Progenitor cell of endocrine pancreas (in vitro differentiated cells): ENCODE results near the gene PRKCE. TPM values are rescaled to one million over a fixed set of nuclear protein-coding genes. Genes with fewer than 3 reads are reported as not detected.
A peak's percentile ranks its signal among the peaks of the same experiment; 100 is the strongest.

ENCODE experiments used
- DNase-seq: peaks from one replicate; pipeline ENCODE4 v3.0.0; 2021; ENCODE audit warnings: low spot score; ENCODE audit not compliant: unreplicated experiment
- H3K27ac Mint-ChIP-seq: 2 replicates; pipeline ENCODE4 v1.8.0; 2021; ENCODE audit warnings: mild to moderate bottlenecking, moderate library complexity, mixed read lengths
- H3K27me3 Mint-ChIP-seq: 2 replicates; pipeline ENCODE4 v1.8.0; 2021; ENCODE audit warnings: mixed read lengths
- H3K36me3 Mint-ChIP-seq: 2 replicates; pipeline ENCODE4 v1.8.0; 2022; ENCODE audit warnings: mixed read lengths; ENCODE audit not compliant: insufficient read depth
- H3K4me1 Mint-ChIP-seq: 2 replicates; pipeline ENCODE4 v1.8.0; 2021; ENCODE audit warnings: low read depth, mixed read lengths
- H3K4me3 Mint-ChIP-seq: 2 replicates; pipeline ENCODE4 v1.8.0; 2021; ENCODE audit warnings: low read depth, mild to moderate bottlenecking, moderate library complexity, mixed read lengths
- H3K9me3 Mint-ChIP-seq: 2 replicates; pipeline ENCODE4 v1.8.0; 2021; ENCODE audit warnings: low read depth, mixed read lengths
- CTCF ChIP-seq: fragments of 200-600 bp; sonication (generic); IDR thresholded peaks from one replicate; pipeline ENCODE4 v1.5.0; 2021; ENCODE audit warnings: antibody characterized with exemption, mild to moderate bottlenecking; ENCODE audit not compliant: unreplicated experiment
- total RNA-seq: library from RNA; stranded (reverse); gene quantifications from 2 replicates; pipeline ENCODE4 v1.2.1, GENCODE V29; 2021

Gene PRKCE
- total RNA-seq, 1 donor from 2014 or later: 4.2 TPM

- H3K4me1 Mint-ChIP-seq: peaks cover 20% of the 10 kb centered on the region
- H3K36me3 Mint-ChIP-seq: no peaks in the 10 kb centered on the region
- peak overlapping the region; percentile 78 for H3K27ac Mint-ChIP-seq
- H3K9me3 Mint-ChIP-seq: no peaks in the 10 kb centered on the region
- no peak for TF ChIP-seq CTCF
- no peak overlapping the region for H3K4me3 Mint-ChIP-seq
- no peak for DNase-seq
- H3K27me3 Mint-ChIP-seq: no peaks in the 10 kb centered on the region
Measured at GRCh38 chr2:45625824-45626223, 25.7 kb upstream of the PRKCE start.

GRCh38 chr2:45626387-45627221 lies 24.9 kb upstream of the PRKCE start:
- Mint-ChIP-seq H3K4me3 (peak overlapping the region; percentile 0), H3K36me3 (no peaks in the 10 kb centered on the region), H3K4me1 (peaks cover 20% of the 10 kb centered on the region), H3K27ac (peak overlapping the region; percentile 78), H3K9me3 (no peaks in the 10 kb centered on the region), H3K27me3 (no peaks in the 10 kb centered on the region)
- TF ChIP-seq CTCF: no peak
- DNase-seq: no peak

- peak overlapping the region; percentile 54 for H3K27ac Mint-ChIP-seq
- H3K9me3 Mint-ChIP-seq: no peaks in the 10 kb centered on the region
- DNase-seq: no peak
- no peak overlapping the region for H3K4me3 Mint-ChIP-seq
- H3K4me1 Mint-ChIP-seq: peaks cover 20% of the 10 kb centered on the region
- H3K27me3 Mint-ChIP-seq: no peaks in the 10 kb centered on the region
- no peaks in the 10 kb centered on the region for H3K36me3 Mint-ChIP-seq
- TF ChIP-seq CTCF: no peak
Measured at GRCh38 chr2:45627911-45628310, 23.6 kb upstream of the PRKCE start.

GRCh38 chr2:45629971-45630370 lies 21.5 kb upstream of the PRKCE start:
- no peaks in the 10 kb centered on the region for H3K36me3 Mint-ChIP-seq
- H3K27me3 Mint-ChIP-seq: no peaks in the 10 kb centered on the region
- no peak for DNase-seq
- no peak for TF ChIP-seq CTCF
- no peak overlapping the region for H3K27ac Mint-ChIP-seq
- H3K9me3 Mint-ChIP-seq: no peaks in the 10 kb centered on the region
- peaks cover 20% of the 10 kb centered on the region for H3K4me1 Mint-ChIP-seq
- H3K4me3 Mint-ChIP-seq: no peak overlapping the region

GRCh38 chr2:45631319-45631718 lies 20.2 kb upstream of the PRKCE start:
- Mint-ChIP-seq H3K27me3 (peaks cover 3% of the 10 kb centered on the region), H3K4me1 (peaks cover 11% of the 10 kb centered on the region), H3K4me3 (no peak overlapping the region), H3K36me3 (no peaks in the 10 kb centered on the region), H3K9me3 (no peaks in the 10 kb centered on the region), H3K27ac (no peak overlapping the region)
- TF ChIP-seq CTCF: no peak
- no peak for DNase-seq
